ENCODE measurements around the gene CCM2.

The CCM2 gene

DNA sequence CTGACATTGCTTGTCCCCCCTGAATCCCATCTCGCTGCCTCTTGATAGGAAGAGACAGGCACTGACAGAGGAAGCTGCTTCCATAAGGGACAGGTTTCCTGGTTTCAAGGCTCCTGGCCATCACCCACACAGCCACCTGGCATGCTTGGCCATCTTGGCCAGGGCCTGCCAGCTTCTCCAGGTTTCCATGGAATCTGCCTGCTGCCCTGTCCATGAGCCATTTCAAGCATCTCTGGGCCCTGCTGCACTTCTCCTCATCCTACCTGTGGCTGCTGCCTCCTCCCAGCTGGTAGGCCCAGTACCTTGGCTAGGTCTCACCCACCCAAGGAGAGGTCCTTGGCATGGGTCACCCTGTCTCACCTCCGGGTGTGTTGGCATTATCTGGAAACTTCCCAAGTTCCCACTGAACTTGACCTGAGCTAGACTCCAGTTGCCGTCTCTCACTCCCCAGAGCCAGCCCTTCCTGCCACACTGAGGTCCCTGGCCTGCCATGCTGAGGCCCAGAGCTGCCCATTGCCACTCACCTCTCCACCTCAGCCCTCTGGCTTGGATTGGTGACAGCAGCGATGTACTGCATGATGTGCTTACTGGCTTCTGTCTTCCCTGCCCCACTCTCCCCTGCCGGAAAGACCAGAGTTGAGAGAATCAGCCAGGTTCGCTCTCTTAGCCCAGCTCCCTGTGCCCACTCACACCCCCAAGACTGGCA lies 23.8 kb upstream of the CCM2 start:
- Mint-ChIP-seq H3K4me3 (peak overlapping the region; percentile 91), H3K4me1 (peaks cover 82% of the 10 kb centered on the region), H3K36me3 (peaks cover 55% of the 10 kb centered on the region), H3K9me3 (no peaks in the 10 kb centered on the region), H3K27me3 (no peaks in the 10 kb centered on the region), H3K27ac (peak overlapping the region; percentile 97)
- ATAC-seq, result no peak

DNA sequence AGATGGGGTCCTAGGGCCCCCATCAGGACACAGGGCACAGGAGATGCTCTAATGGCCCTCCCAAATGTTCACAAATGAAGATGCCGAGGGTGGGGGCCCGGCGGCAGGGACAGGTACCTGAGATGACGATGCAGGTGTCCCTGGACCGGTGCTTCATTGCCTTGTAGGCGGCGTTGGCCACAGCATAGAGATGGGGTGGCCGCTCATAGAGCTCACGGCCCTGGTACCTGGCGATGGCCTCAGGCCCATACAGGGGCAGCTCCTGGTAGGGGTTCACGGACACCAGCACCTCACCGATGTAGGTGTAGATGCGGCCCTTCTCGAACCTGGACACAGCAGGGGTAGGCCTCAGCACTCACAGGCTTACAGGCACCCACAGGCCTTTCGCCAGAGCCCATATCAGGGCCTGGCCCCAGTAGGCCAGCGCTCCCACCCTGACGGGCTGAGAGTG lies 23.2 kb upstream of the CCM2 start:
- peak overlapping the region; percentile 91 for H3K4me3 Mint-ChIP-seq
- H3K36me3 Mint-ChIP-seq, result peaks cover 52% of the 10 kb centered on the region
- H3K9me3 Mint-ChIP-seq, result no peaks in the 10 kb centered on the region
- H3K27ac Mint-ChIP-seq, result peak overlapping the region; percentile 97
- H3K27me3 Mint-ChIP-seq, result no peaks in the 10 kb centered on the region
- peaks cover 86% of the 10 kb centered on the region for H3K4me1 Mint-ChIP-seq
- ATAC-seq, result no peak

DNA sequence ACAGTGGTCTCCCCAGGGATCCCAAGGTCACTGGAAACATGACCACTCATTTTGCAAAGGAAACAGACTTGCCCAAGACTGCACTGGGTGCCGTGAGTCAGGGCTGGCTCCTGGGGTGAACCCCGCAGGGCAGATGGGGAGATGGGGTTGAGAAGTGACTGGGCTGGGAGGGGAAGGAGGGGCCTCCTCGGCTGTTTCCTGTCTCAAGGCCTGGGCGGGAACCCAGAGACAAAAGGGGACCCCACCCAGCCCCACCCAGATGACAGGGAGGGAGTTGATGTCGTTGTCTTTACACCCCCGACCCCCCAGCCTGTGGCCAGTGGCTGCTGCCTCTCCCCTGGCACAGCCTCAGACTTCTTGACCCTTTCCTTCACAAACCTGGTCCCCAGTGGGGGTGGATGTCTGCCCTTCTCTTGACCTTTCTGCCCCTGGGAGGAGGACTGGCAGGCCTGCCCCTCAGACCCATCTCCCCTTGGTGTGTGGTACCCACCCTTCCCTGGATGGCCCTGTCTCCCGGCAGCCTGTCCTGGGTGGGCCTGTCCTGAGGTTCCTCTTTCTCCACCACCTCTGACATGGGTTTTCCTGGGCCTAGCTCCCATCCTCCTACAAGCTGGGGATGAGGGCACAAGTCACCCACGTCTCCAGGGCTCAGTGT lies 22.6 kb upstream of the CCM2 start:
- Mint-ChIP-seq H3K27ac (peak overlapping the region; percentile 97), H3K9me3 (no peaks in the 10 kb centered on the region), H3K4me3 (peak overlapping the region; percentile 91), H3K27me3 (no peaks in the 10 kb centered on the region), H3K4me1 (peaks cover 83% of the 10 kb centered on the region), H3K36me3 (peaks cover 48% of the 10 kb centered on the region)
- ATAC-seq, result peak; percentile 53

DNA sequence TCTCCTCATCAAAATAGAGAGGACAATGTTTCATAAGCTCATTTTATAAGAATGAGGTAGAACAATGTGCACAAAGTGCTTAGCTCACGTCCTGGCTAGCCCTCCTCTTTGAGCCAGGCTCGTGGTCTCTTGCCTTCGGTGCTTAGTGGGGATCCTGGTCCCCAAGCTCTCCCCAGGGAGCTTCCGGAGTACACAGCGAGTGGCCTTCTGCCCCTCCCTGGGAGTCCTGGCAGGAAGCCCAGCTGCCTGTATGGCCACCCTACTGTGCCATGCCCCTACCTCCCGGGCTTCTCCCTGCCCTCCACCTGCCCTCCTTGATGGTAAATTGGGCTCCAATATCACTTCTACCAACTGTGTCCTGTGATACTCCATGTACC lies 22.1 kb upstream of the CCM2 start:
- Mint-ChIP-seq H3K9me3 (no peaks in the 10 kb centered on the region), H3K4me3 (peak overlapping the region; percentile 91), H3K36me3 (peaks cover 46% of the 10 kb centered on the region), H3K27me3 (no peaks in the 10 kb centered on the region), H3K27ac (peak overlapping the region; percentile 97), H3K4me1 (peaks cover 81% of the 10 kb centered on the region)
- no peak for ATAC-seq

DNA sequence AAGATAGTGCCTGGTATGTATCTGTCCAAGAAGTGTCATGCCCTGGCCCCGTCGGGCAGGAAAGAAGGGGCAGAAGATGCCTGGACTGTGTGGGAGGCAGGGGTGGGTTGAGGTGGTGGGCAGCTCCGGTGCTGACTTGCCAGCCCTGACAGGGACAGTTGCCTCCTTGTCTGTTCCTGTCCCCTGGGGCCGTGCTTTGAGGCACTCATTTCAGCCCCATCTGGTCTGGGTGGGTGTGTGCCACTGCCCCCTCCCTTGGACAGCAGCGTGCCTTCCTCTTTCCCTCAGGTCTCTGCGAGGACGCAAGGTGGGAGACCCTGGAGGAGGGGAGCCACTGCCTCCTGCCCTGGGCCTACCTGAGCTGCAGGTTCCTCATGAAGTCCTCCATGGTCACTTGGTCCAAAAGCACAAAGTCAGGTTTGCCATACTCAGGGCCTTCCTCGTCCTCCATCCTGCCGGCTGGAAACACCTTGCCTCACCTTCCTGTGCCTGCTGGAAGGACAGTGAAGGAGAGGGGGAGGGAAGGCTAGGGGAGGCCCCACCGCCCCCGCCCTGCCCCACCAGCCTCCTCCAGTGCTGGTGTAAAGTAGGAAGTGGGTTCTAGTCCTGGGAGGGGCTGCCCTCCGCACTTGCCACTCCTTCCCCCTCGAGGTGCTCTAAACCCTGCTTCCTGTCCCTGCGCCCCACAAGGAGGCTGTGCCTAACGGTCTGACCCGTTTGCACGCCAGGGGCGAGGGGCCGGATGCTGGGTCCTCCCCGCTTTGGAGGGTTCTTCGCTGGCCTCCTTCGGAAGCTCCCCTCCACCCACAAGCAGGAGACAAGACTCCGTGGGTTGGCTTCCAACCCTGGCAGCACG lies 21.3 kb upstream of the CCM2 start, which contains the start of gene MYO1G:
TSS of gene MYO1G (minus strand) at position 505 of the 856 bp plus-strand sequence. CDS start at position 451, 54 bp downstream.
- Mint-ChIP-seq H3K4me3 (peak within 1 kb of the TSS; percentile 91), H3K4me1 (peaks cover 88% of the 10 kb centered on the region), H3K36me3 (peaks cover 54% of the 10 kb centered on the region), H3K27me3 (no peaks in the 10 kb centered on the region), H3K27ac (peak within 1 kb of the TSS; percentile 97), H3K9me3 (no peaks in the 10 kb centered on the region)
- ATAC-seq, result peak; percentile 89

DNA sequence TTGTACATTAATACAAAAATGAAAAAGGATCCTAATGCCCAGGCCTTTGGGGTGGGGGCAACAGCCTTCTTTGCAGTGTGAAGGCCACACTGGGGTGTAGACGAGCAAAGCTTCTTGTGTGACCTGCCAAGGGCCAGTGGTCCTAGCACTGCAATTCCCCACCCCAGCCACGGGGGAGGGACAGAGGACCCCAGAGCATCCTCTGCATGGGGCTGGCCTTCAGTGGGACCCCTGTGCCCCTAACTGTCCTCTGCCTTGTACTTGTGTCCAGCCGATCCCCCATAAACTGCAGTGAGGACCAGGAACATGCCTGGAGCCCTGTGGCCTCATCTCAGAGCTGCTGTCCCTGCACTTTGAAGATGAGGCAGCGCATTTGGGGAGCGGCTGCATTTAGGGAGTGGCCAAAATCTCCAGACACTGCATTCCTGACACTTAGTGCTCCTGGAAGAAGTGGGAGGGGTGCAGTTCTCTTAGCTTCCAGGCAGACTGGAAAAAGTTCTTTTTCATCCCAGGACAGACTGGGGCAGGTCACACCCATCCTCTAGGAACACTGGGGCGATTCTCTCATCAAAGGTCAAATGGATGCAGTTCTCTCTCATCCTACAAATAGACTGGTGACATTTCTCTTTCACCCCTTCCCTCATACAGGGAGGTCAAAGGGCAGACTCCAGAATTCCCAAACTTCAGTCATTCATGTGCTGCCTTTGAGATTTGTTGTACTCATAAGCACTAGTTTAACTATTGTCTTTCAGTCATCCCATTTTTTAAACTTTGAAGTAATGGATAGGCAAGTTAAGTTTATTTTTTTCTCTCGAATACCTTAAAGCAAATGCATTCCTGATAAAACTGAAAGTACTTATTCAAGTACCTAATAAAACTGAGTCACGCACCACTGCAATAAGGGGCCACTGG lies 20.3 kb upstream of the CCM2 start:
- H3K27ac Mint-ChIP-seq, result peak overlapping the region; percentile 97
- ATAC-seq, result peak; percentile 0
- peaks cover 60% of the 10 kb centered on the region for H3K36me3 Mint-ChIP-seq
- H3K4me3 Mint-ChIP-seq, result peak overlapping the region; percentile 91
- peaks cover 89% of the 10 kb centered on the region for H3K4me1 Mint-ChIP-seq
- no peaks in the 10 kb centered on the region for H3K27me3 Mint-ChIP-seq
- no peaks in the 10 kb centered on the region for H3K9me3 Mint-ChIP-seq

DNA sequence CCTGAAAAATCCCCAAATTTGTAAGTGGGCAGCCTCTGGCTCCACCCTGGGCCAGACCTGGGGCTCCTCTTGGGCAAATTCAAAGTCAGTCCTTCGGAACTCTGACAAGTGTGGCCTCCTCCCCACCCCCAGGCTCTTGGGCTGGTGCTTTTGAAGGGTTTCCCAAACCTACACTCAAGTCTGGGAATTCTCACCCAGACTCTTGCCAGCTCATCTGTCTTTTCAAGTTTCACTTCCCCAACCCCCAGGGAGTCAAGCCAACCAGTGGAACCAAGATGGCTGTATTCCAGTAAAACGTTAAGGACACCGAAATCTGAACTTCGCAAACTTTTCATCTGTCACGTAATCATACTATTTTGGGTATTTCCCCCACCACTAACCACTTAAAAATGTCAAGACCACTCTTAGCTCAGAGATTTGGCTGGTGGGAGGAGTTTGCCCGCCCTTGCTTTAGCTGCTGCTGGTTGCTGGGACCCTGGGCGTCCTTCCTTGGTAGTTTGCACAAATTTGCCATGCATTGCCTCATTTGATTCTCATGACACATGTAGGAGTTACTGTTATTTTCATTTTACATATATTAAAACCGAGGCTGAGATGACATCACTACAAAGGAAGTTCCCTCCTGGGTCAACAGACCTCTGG lies 19.5 kb upstream of the CCM2 start:
- H3K9me3 Mint-ChIP-seq, result no peaks in the 10 kb centered on the region
- peaks cover 89% of the 10 kb centered on the region for H3K4me1 Mint-ChIP-seq
- H3K27me3 Mint-ChIP-seq, result no peaks in the 10 kb centered on the region
- H3K36me3 Mint-ChIP-seq, result peaks cover 61% of the 10 kb centered on the region
- peak overlapping the region; percentile 97 for H3K27ac Mint-ChIP-seq
- H3K4me3 Mint-ChIP-seq, result peak overlapping the region; percentile 91
- peak; percentile 71 for ATAC-seq

DNA sequence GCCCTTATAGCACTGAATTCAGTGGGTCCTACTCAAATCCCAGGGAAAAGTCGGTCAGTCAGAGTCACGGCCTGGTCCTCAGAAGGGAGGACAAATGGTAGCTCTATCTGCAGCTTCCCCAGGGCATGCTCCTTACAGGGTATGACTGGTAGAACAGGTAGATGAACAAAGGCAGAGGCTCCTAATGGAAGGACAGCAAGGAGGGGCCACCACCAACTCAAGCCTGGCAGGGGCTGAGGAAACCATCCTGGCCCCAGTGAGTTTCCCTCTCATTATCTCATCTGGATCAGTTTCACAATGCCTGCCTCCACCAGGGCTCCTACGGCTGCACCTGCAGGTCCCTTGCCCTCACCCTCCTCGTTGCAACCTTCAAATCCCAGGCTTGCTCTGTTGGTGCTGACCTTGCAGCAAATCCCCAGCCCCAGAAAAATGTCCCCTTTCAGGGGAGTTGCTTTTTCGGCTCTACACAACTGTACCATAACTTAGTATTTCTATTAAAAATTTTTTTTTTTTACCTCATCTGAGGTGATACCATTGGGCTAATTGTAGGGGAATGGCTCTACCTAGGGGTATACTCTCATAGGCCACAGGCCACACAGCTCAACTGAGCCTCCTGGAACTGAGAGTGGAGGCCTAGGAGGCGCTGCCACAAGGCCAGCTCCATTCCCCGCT lies 18.8 kb upstream of the CCM2 start:
- Mint-ChIP-seq H3K27me3 (no peaks in the 10 kb centered on the region), H3K9me3 (no peaks in the 10 kb centered on the region), H3K4me1 (peaks cover 90% of the 10 kb centered on the region), H3K27ac (peak overlapping the region; percentile 97), H3K4me3 (peak overlapping the region; percentile 91), H3K36me3 (peaks cover 63% of the 10 kb centered on the region)
- ATAC-seq, result no peak

DNA sequence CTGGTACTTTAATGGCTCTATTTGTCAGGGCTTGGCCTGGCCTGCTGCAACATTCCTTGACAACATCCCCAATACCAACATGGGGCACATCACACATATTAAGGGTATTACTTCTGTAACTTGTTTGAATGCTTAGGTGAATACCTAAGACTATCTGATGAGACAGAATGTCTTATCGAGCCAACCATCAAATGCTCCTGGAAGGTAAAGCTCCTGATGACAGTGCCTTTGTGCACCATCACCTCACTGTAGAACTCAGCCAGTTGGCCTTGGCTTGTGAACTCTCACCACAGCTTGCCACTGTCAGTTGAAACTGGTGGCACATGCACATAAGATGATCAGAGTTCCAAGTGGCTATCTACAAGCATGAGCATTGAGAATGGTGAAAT lies 17.5 kb upstream of the CCM2 start:
- H3K27ac Mint-ChIP-seq, result peak overlapping the region; percentile 97
- H3K36me3 Mint-ChIP-seq, result peaks cover 54% of the 10 kb centered on the region
- H3K4me3 Mint-ChIP-seq, result no peak overlapping the region
- H3K4me1 Mint-ChIP-seq, result peaks cover 92% of the 10 kb centered on the region
- H3K9me3 Mint-ChIP-seq, result no peaks in the 10 kb centered on the region
- H3K27me3 Mint-ChIP-seq, result no peaks in the 10 kb centered on the region
- no peak for ATAC-seq

DNA sequence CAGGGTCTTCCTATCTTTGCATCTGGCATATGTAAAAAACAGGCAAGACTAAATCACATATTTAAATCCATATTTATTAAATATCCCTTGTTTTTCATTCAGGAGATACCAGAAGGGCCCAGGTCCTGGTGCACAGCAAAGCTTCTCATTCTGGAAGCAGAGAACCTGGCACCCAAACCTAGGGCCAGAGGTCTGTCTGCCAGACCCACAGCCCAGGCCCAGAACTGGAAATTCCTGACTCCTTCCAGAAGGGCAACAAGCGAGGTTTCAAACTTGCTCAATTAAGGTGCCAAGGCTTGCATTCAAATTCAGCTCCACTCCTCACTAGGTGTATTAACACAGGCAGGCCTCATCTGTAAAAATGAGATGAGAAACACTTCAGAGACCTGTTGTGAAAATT lies 17.0 kb upstream of the CCM2 start:
- Mint-ChIP-seq H3K36me3 (peaks cover 50% of the 10 kb centered on the region), H3K9me3 (no peaks in the 10 kb centered on the region), H3K27ac (peak overlapping the region; percentile 97), H3K27me3 (no peaks in the 10 kb centered on the region), H3K4me3 (peak overlapping the region; percentile 98), H3K4me1 (peaks cover 92% of the 10 kb centered on the region)
- no peak for ATAC-seq

DNA sequence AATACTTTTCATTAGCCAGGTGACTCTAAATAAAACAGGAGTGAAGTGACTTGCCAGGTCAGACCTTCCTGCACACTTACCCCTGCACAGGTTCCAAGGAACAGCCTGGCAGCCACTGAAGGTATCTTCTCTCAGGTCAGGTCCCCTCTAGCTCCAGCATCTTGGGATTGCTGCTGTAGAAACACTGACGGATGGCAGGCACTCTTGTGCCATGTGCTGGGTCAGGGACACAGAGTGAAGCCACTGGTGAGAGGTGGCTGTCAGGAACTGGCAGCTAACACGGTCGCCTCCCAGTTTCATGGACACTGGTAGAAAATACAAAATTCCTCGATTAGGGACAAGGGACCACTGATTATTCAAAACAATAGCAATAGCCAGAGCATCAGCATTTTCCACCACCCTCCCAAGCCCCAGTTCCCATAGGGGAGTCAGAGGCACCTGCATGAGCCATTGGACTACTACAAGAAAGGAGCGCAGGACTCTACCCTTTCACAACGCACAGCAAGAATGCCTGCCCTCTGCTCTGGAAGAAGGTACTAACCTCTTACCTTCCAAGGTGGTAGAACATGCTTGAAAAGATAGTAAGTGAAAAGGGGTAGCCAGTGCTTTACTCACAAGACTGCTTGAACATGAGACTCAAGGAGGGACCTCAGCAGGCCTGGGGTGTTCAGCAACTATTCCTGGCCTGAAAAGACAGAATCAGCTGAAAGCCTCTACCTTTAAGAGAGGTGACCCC lies 16.1 kb upstream of the CCM2 start:
- H3K9me3 Mint-ChIP-seq, result no peaks in the 10 kb centered on the region
- ATAC-seq, result no peak
- peaks cover 41% of the 10 kb centered on the region for H3K36me3 Mint-ChIP-seq
- peak overlapping the region; percentile 98 for H3K27ac Mint-ChIP-seq
- peak overlapping the region; percentile 98 for H3K4me3 Mint-ChIP-seq
- no peaks in the 10 kb centered on the region for H3K27me3 Mint-ChIP-seq
- H3K4me1 Mint-ChIP-seq, result peaks cover 83% of the 10 kb centered on the region

DNA sequence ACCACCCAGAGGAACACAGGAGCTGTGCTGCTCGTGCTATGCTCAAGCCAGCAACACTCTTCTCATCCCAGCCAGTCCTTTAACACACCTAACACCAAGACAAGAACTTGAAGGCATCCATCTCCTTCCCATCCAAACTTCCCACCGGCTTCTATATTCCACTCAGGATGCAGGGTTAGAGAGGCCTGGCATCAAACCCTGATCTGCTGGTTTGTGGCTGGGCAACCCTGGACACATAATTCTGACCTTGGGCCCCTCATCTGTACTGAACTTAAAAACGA lies 15.6 kb upstream of the CCM2 start:
- H3K27me3 Mint-ChIP-seq, result no peaks in the 10 kb centered on the region
- H3K36me3 Mint-ChIP-seq, result peaks cover 41% of the 10 kb centered on the region
- no peaks in the 10 kb centered on the region for H3K9me3 Mint-ChIP-seq
- H3K4me1 Mint-ChIP-seq, result peaks cover 78% of the 10 kb centered on the region
- ATAC-seq, result no peak
- peak overlapping the region; percentile 98 for H3K27ac Mint-ChIP-seq
- H3K4me3 Mint-ChIP-seq, result peak overlapping the region; percentile 98

DNA sequence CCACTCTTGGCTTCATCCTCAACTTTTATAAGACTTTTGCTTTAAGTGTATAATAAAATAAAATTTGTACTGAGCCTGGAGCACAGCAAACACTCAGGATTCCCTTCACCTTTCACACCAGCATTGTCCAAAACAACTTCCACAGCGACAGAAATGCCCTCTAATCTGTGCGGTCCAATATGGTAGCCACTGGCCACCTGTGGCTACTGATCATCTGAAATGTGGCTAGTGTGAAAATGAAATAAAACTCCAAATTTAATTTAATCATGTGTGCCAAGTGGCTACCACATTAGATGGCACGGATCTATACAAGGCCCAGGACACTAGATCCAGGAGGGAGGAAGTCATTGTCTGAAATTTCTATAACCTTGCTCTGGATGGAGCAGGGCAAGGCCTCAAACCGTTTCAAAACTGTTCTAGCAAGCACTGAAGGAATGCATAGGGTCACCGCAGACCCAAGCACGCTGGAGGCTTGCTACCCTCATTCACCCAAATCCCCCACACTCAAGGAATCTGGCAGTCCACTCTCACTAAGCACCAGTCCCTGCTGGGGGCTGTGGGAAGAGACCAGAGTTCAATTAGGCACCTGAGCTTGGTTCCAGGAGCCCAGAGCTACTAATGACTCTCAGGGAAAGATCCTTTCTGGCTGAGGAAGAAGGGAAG lies 14.8 kb upstream of the CCM2 start:
- Mint-ChIP-seq H3K36me3 (peaks cover 41% of the 10 kb centered on the region), H3K4me1 (peaks cover 71% of the 10 kb centered on the region), H3K9me3 (no peaks in the 10 kb centered on the region), H3K4me3 (peak overlapping the region; percentile 98), H3K27ac (peak overlapping the region; percentile 98), H3K27me3 (no peaks in the 10 kb centered on the region)
- ATAC-seq, result no peak

Measured in stimulated activated memory B cell treated with anti-CD40 and anti-IgM and Interleukin-4, amounts not matched to agents 10 μg/mL and 1 μg/mL and 100 μg/mL, for 72 hours (primary cell).